GM19463 (cell line): ENCODE measurements around the gene ARMC7.

Source experiments
- ATAC-seq: cut with Tn5 transposase; IDR thresholded peaks from one replicate; pipeline ENCODE4 v1.9.1; 2021; ENCODE audit warnings: mild to moderate bottlenecking, moderate library complexity; ENCODE audit not compliant: unreplicated experiment

ARMC7 gene

GRCh38 chr17:75077496-75078283, 32.1 kb upstream of the ARMC7 start:
- peak; percentile 43 for ATAC-seq

- peak; percentile 44 for ATAC-seq
These were observed 31.3 kb upstream of the ARMC7 start for GRCh38 chr17:75078284-75079022.

GRCh38 chr17:75079023-75079373, 30.8 kb upstream of the ARMC7 start:
- no peak for ATAC-seq

GRCh38 chr17:75081611-75082540, 27.9 kb upstream of the ARMC7 start:
- no peak for ATAC-seq

GRCh38 chr17:75082683-75083082, 27.1 kb upstream of the ARMC7 start:
- ATAC-seq, result no peak

- no peak for ATAC-seq
These were observed 25.6 kb upstream of the ARMC7 start for GRCh38 chr17:75084039-75084660.

- ATAC-seq, result no peak
These were observed 23.1 kb upstream of the ARMC7 start for GRCh38 chr17:75086496-75087181.

- no peak for ATAC-seq
These were observed 22.6 kb upstream of the ARMC7 start for GRCh38 chr17:75087182-75087557.

- peak; percentile 70 for ATAC-seq
These were observed 22.0 kb upstream of the ARMC7 start, which contains the start of gene SLC16A5 for GRCh38 chr17:75087558-75088453. SLC16A5 (plus strand) TSS chr17:75087954; CDS start chr17:75093637, 5,683 bp downstream.

GRCh38 chr17:75088465-75089417, 21.0 kb upstream of the ARMC7 start:
- no peak for ATAC-seq

GRCh38 chr17:75090871-75091854, 18.6 kb upstream of the ARMC7 start:
- ATAC-seq, result no peak

- ATAC-seq, result no peak
These were observed 17.9 kb upstream of the ARMC7 start for GRCh38 chr17:75091855-75092327.

- ATAC-seq, result no peak
These were observed 16.1 kb upstream of the ARMC7 start for GRCh38 chr17:75093548-75094158.

- no peak for ATAC-seq
These were observed 14.8 kb upstream of the ARMC7 start for GRCh38 chr17:75094871-75095399.

- no peak for ATAC-seq
These were observed 13.6 kb upstream of the ARMC7 start for GRCh38 chr17:75096082-75096625.

- no peak for ATAC-seq
These were observed 11.9 kb upstream of the ARMC7 start for GRCh38 chr17:75097865-75098264.
